Measurements from ENCODE around the gene POM121L2.
A peak's percentile ranks its signal among the peaks of the same experiment; 100 is the strongest.

POM121L2 gene

GRCh38 chr6:27312146-27312949 is at the start of gene POM121L2:
TSS of gene POM121L2 (minus strand) at chr6:27312273. CDS start at chr6:27312170, 103 bp downstream.
- Histone ChIP-seq H3K36me3 (ENCODE audit: control insufficient read depth in 1 of 2, insufficient read depth in 2 of 2, low read length in 2 of 2) (no peaks in the 10 kb centered on the region), H3K4me1 (ENCODE audit: control insufficient read depth in 1 of 2, insufficient read depth in 2 of 2, low read length in 2 of 2) (peaks cover 4 to 5% of the 10 kb centered on the region in 2 donors), H3K27ac (ENCODE audit: low read depth, low read length) (no peak within 1 kb of the TSS), H3K27me3 (ENCODE audit: control insufficient read depth in 1 of 2, insufficient read depth in 2 of 2, low read length in 2 of 2) (peaks cover 39 to 48% of the 10 kb centered on the region in 2 donors), H3K9me3 (ENCODE audit: control insufficient read depth in 1 of 2, low read length in 2 of 2) (no peaks in the 10 kb centered on the region), H3K9ac (ENCODE audit: low read depth in 1 of 2, low read length in 2 of 2) (peak within 1 kb of the TSS; percentile 20 to 58), H3K4me3 (ENCODE audit: low read depth in 1 of 2, low read length in 2 of 2) (peak within 1 kb of the TSS; percentile 74)

GRCh38 chr6:27359231-27359630 is 47.2 kb upstream of the POM121L2 start:
- Histone ChIP-seq H3K4me3 (ENCODE audit: low read depth in 1 of 2, low read length in 2 of 2) (peak overlapping the region in 1 of 2 donors; percentile 3), H3K4me1 (ENCODE audit: control insufficient read depth in 1 of 2, insufficient read depth in 2 of 2, low read length in 2 of 2) (no peaks in the 10 kb centered on the region), H3K27me3 (ENCODE audit: control insufficient read depth in 1 of 2, insufficient read depth in 2 of 2, low read length in 2 of 2) (no peaks in the 10 kb centered on the region), H3K9ac (ENCODE audit: low read depth in 1 of 2, low read length in 2 of 2) (no peak overlapping the region), H3K27ac (ENCODE audit: low read depth, low read length) (no peak overlapping the region), H3K9me3 (ENCODE audit: control insufficient read depth in 1 of 2, low read length in 2 of 2) (peaks cover 33 to 34% of the 10 kb centered on the region in 2 donors), H3K36me3 (ENCODE audit: control insufficient read depth in 1 of 2, insufficient read depth in 2 of 2, low read length in 2 of 2) (peaks cover 10% of the 10 kb centered on the region in 2 donors)

GRCh38 chr6:27358786-27359185 is 46.7 kb upstream of the POM121L2 start:
- Histone ChIP-seq H3K9me3 (ENCODE audit: control insufficient read depth in 1 of 2, low read length in 2 of 2) (peaks cover 33 to 34% of the 10 kb centered on the region in 2 donors), H3K36me3 (ENCODE audit: control insufficient read depth in 1 of 2, insufficient read depth in 2 of 2, low read length in 2 of 2) (peaks cover 10% of the 10 kb centered on the region in 2 donors), H3K27me3 (ENCODE audit: control insufficient read depth in 1 of 2, insufficient read depth in 2 of 2, low read length in 2 of 2) (no peaks in the 10 kb centered on the region), H3K27ac (ENCODE audit: low read depth, low read length) (no peak overlapping the region), H3K9ac (ENCODE audit: low read depth in 1 of 2, low read length in 2 of 2) (no peak overlapping the region), H3K4me1 (ENCODE audit: control insufficient read depth in 1 of 2, insufficient read depth in 2 of 2, low read length in 2 of 2) (no peaks in the 10 kb centered on the region), H3K4me3 (ENCODE audit: low read depth in 1 of 2, low read length in 2 of 2) (no peak overlapping the region)

- peaks cover 6 to 16% of the 10 kb centered on the region in 2 donors for H3K9me3 ChIP-seq (ENCODE audit: control insufficient read depth in 1 of 2, low read length in 2 of 2)
- no peaks in the 10 kb centered on the region for H3K4me1 ChIP-seq (ENCODE audit: control insufficient read depth in 1 of 2, insufficient read depth in 2 of 2, low read length in 2 of 2)
- no peak overlapping the region for H3K4me3 ChIP-seq (ENCODE audit: low read depth in 1 of 2, low read length in 2 of 2)
- no peak overlapping the region for H3K9ac ChIP-seq (ENCODE audit: low read depth in 1 of 2, low read length in 2 of 2)
- no peaks in the 10 kb centered on the region for H3K27me3 ChIP-seq (ENCODE audit: control insufficient read depth in 1 of 2, insufficient read depth in 2 of 2, low read length in 2 of 2)
- H3K27ac ChIP-seq (ENCODE audit: low read depth, low read length) = no peak overlapping the region
- no peaks in the 10 kb centered on the region for H3K36me3 ChIP-seq (ENCODE audit: control insufficient read depth in 1 of 2, insufficient read depth in 2 of 2, low read length in 2 of 2)
Measured at GRCh38 chr6:27352850-27353249, 40.8 kb upstream of the POM121L2 start.

- peaks cover 3 to 5% of the 10 kb centered on the region in 2 donors for H3K27me3 ChIP-seq (ENCODE audit: control insufficient read depth in 1 of 2, insufficient read depth in 2 of 2, low read length in 2 of 2)
Measured at GRCh38 chr6:27334141-27334540, 22.1 kb upstream of the POM121L2 start.

GRCh38 chr6:27333642-27334040 is 21.6 kb upstream of the POM121L2 start:
- H3K4me1 ChIP-seq (ENCODE audit: control insufficient read depth in 1 of 2, insufficient read depth in 2 of 2, low read length in 2 of 2) = no peaks in the 10 kb centered on the region
- H3K27me3 ChIP-seq (ENCODE audit: control insufficient read depth in 1 of 2, insufficient read depth in 2 of 2, low read length in 2 of 2) = peaks cover 3 to 5% of the 10 kb centered on the region in 2 donors
- H3K9ac ChIP-seq (ENCODE audit: low read depth in 1 of 2, low read length in 2 of 2) = no peak overlapping the region
- H3K27ac ChIP-seq (ENCODE audit: low read depth, low read length) = no peak overlapping the region
- no peaks in the 10 kb centered on the region for H3K36me3 ChIP-seq (ENCODE audit: control insufficient read depth in 1 of 2, insufficient read depth in 2 of 2, low read length in 2 of 2)
- H3K9me3 ChIP-seq (ENCODE audit: control insufficient read depth in 1 of 2, low read length in 2 of 2) = no peaks in the 10 kb centered on the region
- H3K4me3 ChIP-seq (ENCODE audit: low read depth in 1 of 2, low read length in 2 of 2) = no peak overlapping the region

More at GRCh38 chr6:27334141-27334540, 22.1 kb upstream of the POM121L2 start:
- no peak overlapping the region for H3K27ac ChIP-seq (ENCODE audit: low read depth, low read length)
- H3K4me3 ChIP-seq (ENCODE audit: low read depth in 1 of 2, low read length in 2 of 2) = no peak overlapping the region
- no peaks in the 10 kb centered on the region for H3K36me3 ChIP-seq (ENCODE audit: control insufficient read depth in 1 of 2, insufficient read depth in 2 of 2, low read length in 2 of 2)
- no peaks in the 10 kb centered on the region for H3K9me3 ChIP-seq (ENCODE audit: control insufficient read depth in 1 of 2, low read length in 2 of 2)
- no peak overlapping the region for H3K9ac ChIP-seq (ENCODE audit: low read depth in 1 of 2, low read length in 2 of 2)
- H3K4me1 ChIP-seq (ENCODE audit: control insufficient read depth in 1 of 2, insufficient read depth in 2 of 2, low read length in 2 of 2) = no peaks in the 10 kb centered on the region

GRCh38 chr6:27332692-27333641 is 20.9 kb upstream of the POM121L2 start:
- Histone ChIP-seq H3K9ac (ENCODE audit: low read depth in 1 of 2, low read length in 2 of 2) (no peak overlapping the region), H3K9me3 (ENCODE audit: control insufficient read depth in 1 of 2, low read length in 2 of 2) (no peaks in the 10 kb centered on the region), H3K4me1 (ENCODE audit: control insufficient read depth in 1 of 2, insufficient read depth in 2 of 2, low read length in 2 of 2) (no peaks in the 10 kb centered on the region), H3K4me3 (ENCODE audit: low read depth in 1 of 2, low read length in 2 of 2) (no peak overlapping the region), H3K27me3 (ENCODE audit: control insufficient read depth in 1 of 2, insufficient read depth in 2 of 2, low read length in 2 of 2) (peaks cover 3 to 5% of the 10 kb centered on the region in 2 donors), H3K27ac (ENCODE audit: low read depth, low read length) (no peak overlapping the region), H3K36me3 (ENCODE audit: control insufficient read depth in 1 of 2, insufficient read depth in 2 of 2, low read length in 2 of 2) (no peaks in the 10 kb centered on the region)

GRCh38 chr6:27327023-27327738 is 15.1 kb upstream of the POM121L2 start:
- peaks cover 3 to 10% of the 10 kb centered on the region in 2 donors for H3K27me3 ChIP-seq (ENCODE audit: control insufficient read depth in 1 of 2, insufficient read depth in 2 of 2, low read length in 2 of 2)
- no peak overlapping the region for H3K4me3 ChIP-seq (ENCODE audit: low read depth in 1 of 2, low read length in 2 of 2)
- H3K9ac ChIP-seq (ENCODE audit: low read depth in 1 of 2, low read length in 2 of 2) = no peak overlapping the region
- H3K27ac ChIP-seq (ENCODE audit: low read depth, low read length) = no peak overlapping the region
- H3K9me3 ChIP-seq (ENCODE audit: control insufficient read depth in 1 of 2, low read length in 2 of 2) = no peaks in the 10 kb centered on the region
- no peaks in the 10 kb centered on the region for H3K4me1 ChIP-seq (ENCODE audit: control insufficient read depth in 1 of 2, insufficient read depth in 2 of 2, low read length in 2 of 2)
- no peaks in the 10 kb centered on the region for H3K36me3 ChIP-seq (ENCODE audit: control insufficient read depth in 1 of 2, insufficient read depth in 2 of 2, low read length in 2 of 2)

- H3K4me3 ChIP-seq (ENCODE audit: low read depth in 1 of 2, low read length in 2 of 2) = no peak overlapping the region
- H3K36me3 ChIP-seq (ENCODE audit: control insufficient read depth in 1 of 2, insufficient read depth in 2 of 2, low read length in 2 of 2) = no peaks in the 10 kb centered on the region
- H3K9me3 ChIP-seq (ENCODE audit: control insufficient read depth in 1 of 2, low read length in 2 of 2) = no peaks in the 10 kb centered on the region
- H3K9ac ChIP-seq (ENCODE audit: low read depth in 1 of 2, low read length in 2 of 2) = no peak overlapping the region
- H3K4me1 ChIP-seq (ENCODE audit: control insufficient read depth in 1 of 2, insufficient read depth in 2 of 2, low read length in 2 of 2) = no peaks in the 10 kb centered on the region
- H3K27me3 ChIP-seq (ENCODE audit: control insufficient read depth in 1 of 2, insufficient read depth in 2 of 2, low read length in 2 of 2) = peaks cover 0 to 15% of the 10 kb centered on the region in 2 donors
- H3K27ac ChIP-seq (ENCODE audit: low read depth, low read length) = no peak overlapping the region
Measured at GRCh38 chr6:27321901-27322300, 9.8 kb upstream of the POM121L2 start.

Measured in duodenal mucosa (tissue), 2 donors.